Thoracic aorta (tissue), 2 donors: ENCODE measurements around the gene RPGR. TPM values are rescaled to one million over a fixed set of nuclear protein-coding genes. Genes with fewer than 3 reads are reported as not detected.

Experiments
- ATAC-seq: fragments of 150-250 bp; one replicate; pipeline ENCODE4 v1.8.0; 2017; ENCODE audit warnings: low read depth; ENCODE audit not compliant: insufficient number of reproducible peaks, low FRiP score
- DNase-seq: peaks from one replicate; pipeline ENCODE4 v3.0.0-alpha.2; 2020; ENCODE audit warnings: low spot score
- H3K27ac ChIP-seq, 2 donors: fragments of 200-600 bp; sonication (generic); 1 replicate in 1 of 2; 2 replicates in 1 of 2; pipeline ENCODE4 v1.5.1; 2016; ENCODE audit warnings: mild to moderate bottlenecking in 2 of 2, moderate library complexity in 2 of 2
- H3K27me3 ChIP-seq: fragments of 200-600 bp; sonication (generic); replicated peaks from 2 replicates; pipeline ENCODE4 v1.6.0; 2016; ENCODE audit warnings: mild to moderate bottlenecking; ENCODE audit not compliant: insufficient read depth
- H3K36me3 ChIP-seq: fragments of 200-600 bp; sonication (generic); one replicate; pipeline ENCODE4 v1.5.1; 2016
- H3K4me1 ChIP-seq, 2 donors: fragments of 200-600 bp; sonication (generic); 1 replicate in 1 of 2; 2 replicates in 1 of 2; pipeline versions ENCODE4 v1.5.1 to v1.6.0; 2016; ENCODE audit warnings: low read depth in 2 of 2, mild to moderate bottlenecking in 1 of 2; ENCODE audit not compliant: control insufficient read depth in 1 of 2
- H3K4me3 ChIP-seq: fragments of 200-600 bp; sonication (generic); 2 replicates; pipeline ENCODE4 v1.5.1; 2016; ENCODE audit warnings: mild to moderate bottlenecking
- H3K9me3 ChIP-seq: fragments of 200-600 bp; sonication (generic); 2 replicates; pipeline ENCODE4 v1.5.1; 2016
- CTCF ChIP-seq: fragments of 200-600 bp; sonication (generic); IDR thresholded peaks from one replicate; pipeline ENCODE4 v1.5.1; 2019; ENCODE audit warnings: antibody characterized with exemption
- total RNA-seq, 2 donors: library from RNA; depleted of rRNA; stranded (reverse); fragments of >200 nt; gene quantifications; one replicate each; pipeline versions ENCODE4 v1.1.0 to v1.2.3, GENCODE V29; 2016

Gene RPGR
- total RNA-seq, 2 donors from 2014 or later = 12.6 to 37.2 TPM

- no peaks in the 10 kb centered on the region for H3K27me3 ChIP-seq
- no peak for DNase-seq
- no peak for ATAC-seq
Measured at GRCh38 chrX:38352362-38352761, 25.1 kb upstream of the RPGR start, which contains the start of gene OTC. TSS of gene OTC (plus strand) at chrX:38352604. CDS start at chrX:38352697, 93 bp downstream.

GRCh38 chrX:38351346-38351745 is 24.0 kb upstream of the RPGR start:
- Histone ChIP-seq H3K4me1 (no peaks in the 10 kb centered on the region), H3K27ac (no peak overlapping the region), H3K9me3 (no peaks in the 10 kb centered on the region), H3K27me3 (no peaks in the 10 kb centered on the region), H3K36me3 (no peaks in the 10 kb centered on the region), H3K4me3 (no peak overlapping the region)
- no peak for ATAC-seq
- DNase-seq = no peak
- no peak for TF ChIP-seq CTCF

More at GRCh38 chrX:38352362-38352761, 25.1 kb upstream of the RPGR start, which contains the start of gene OTC:
- Histone ChIP-seq H3K4me3 (no peak within 1 kb of the TSS), H3K36me3 (no peaks in the 10 kb centered on the region), H3K9me3 (no peaks in the 10 kb centered on the region), H3K4me1 (no peaks in the 10 kb centered on the region), H3K27ac (no peak within 1 kb of the TSS)
- no peak for TF ChIP-seq CTCF

GRCh38 chrX:38347136-38347535 is 19.8 kb upstream of the RPGR start:
- Histone ChIP-seq H3K36me3 (no peaks in the 10 kb centered on the region), H3K27me3 (no peaks in the 10 kb centered on the region), H3K4me1 (no peaks in the 10 kb centered on the region), H3K27ac (no peak overlapping the region), H3K9me3 (no peaks in the 10 kb centered on the region), H3K4me3 (no peak overlapping the region)
- ATAC-seq = no peak
- TF ChIP-seq CTCF = no peak
- no peak for DNase-seq

GRCh38 chrX:38346150-38346549 is 18.8 kb upstream of the RPGR start:
- no peaks in the 10 kb centered on the region for H3K36me3 ChIP-seq
- no peak overlapping the region for H3K27ac ChIP-seq
- no peak for TF ChIP-seq CTCF
- no peak for DNase-seq
- H3K9me3 ChIP-seq = no peaks in the 10 kb centered on the region
- no peaks in the 10 kb centered on the region for H3K27me3 ChIP-seq
- H3K4me1 ChIP-seq = no peaks in the 10 kb centered on the region
- no peak for ATAC-seq
- H3K4me3 ChIP-seq = no peak overlapping the region

GRCh38 chrX:38342853-38343778 is 15.8 kb upstream of the RPGR start:
- DNase-seq (no peak), ATAC-seq (no peak)
- Histone ChIP-seq H3K9me3 (no peaks in the 10 kb centered on the region), H3K27ac (no peak overlapping the region), H3K27me3 (no peaks in the 10 kb centered on the region), H3K4me1 (no peaks in the 10 kb centered on the region), H3K4me3 (no peak overlapping the region), H3K36me3 (no peaks in the 10 kb centered on the region)
- no peak for TF ChIP-seq CTCF
